SIG-M5 treated with dmso at 0.1 percent for 504 hours (cell line): ENCODE measurements around the gene C5AR1.
"Not testable (repeated sequence)": the region's sequence is repeated elsewhere in the genome, so short reads cannot be mapped to it uniquely, and the experiment has no call there.

Experiments
- DNase-seq: peaks from one replicate; lab custom pipeline; 2025; ENCODE audit not compliant: unreplicated experiment; lab: John Stamatoyannopoulos, UW

The C5AR1 gene

GRCh38 chr19:47330466-47330869 lies 20.8 kb downstream of the C5AR1 start:
- DNase-seq: peak; percentile 31

- no peak for DNase-seq
These were observed 21.8 kb downstream of the C5AR1 start for GRCh38 chr19:47331490-47331889.

GRCh38 chr19:47331931-47332547 lies 22.4 kb downstream of the C5AR1 start, which contains the start of gene C5AR2:
TSS of gene C5AR2 (plus strand) at chr19:47332175. CDS start at chr19:47340800, 8,625 bp downstream.
- DNase-seq: no peak

- peak; percentile 65 for DNase-seq
These were observed 27.4 kb downstream of the C5AR1 start for GRCh38 chr19:47336765-47337718.

- DNase-seq: no peak
These were observed 29.7 kb downstream of the C5AR1 start for GRCh38 chr19:47339196-47339880.

- no peak for DNase-seq
These were observed 31.0 kb downstream of the C5AR1 start for GRCh38 chr19:47340477-47341208.

- DNase-seq: no peak
These were observed 32.1 kb downstream of the C5AR1 start for GRCh38 chr19:47341734-47342133.

GRCh38 chr19:47343194-47343802 lies 33.6 kb downstream of the C5AR1 start:
- DNase-seq: no peak

- no peak for DNase-seq
These were observed 34.8 kb downstream of the C5AR1 start for GRCh38 chr19:47344425-47344824.

- DNase-seq: not testable (repeated sequence)
These were observed 36.4 kb downstream of the C5AR1 start for GRCh38 chr19:47346024-47346423.

GRCh38 chr19:47348819-47349795 lies 39.4 kb downstream of the C5AR1 start, which contains the start of gene DHX34:
TSS of gene DHX34 (plus strand) at chr19:47349315. CDS start at chr19:47353031, 3,716 bp downstream.
- DNase-seq: peak; percentile 97

GRCh38 chr19:47350630-47351029 lies 41.0 kb downstream of the C5AR1 start:
- DNase-seq: no peak

GRCh38 chr19:47351548-47351947 lies 41.9 kb downstream of the C5AR1 start:
- DNase-seq: peak; percentile 42

GRCh38 chr19:47352095-47352494 lies 42.4 kb downstream of the C5AR1 start:
- no peak for DNase-seq

- no peak for DNase-seq
These were observed 43.6 kb downstream of the C5AR1 start for GRCh38 chr19:47353307-47353712.

- DNase-seq: no peak
These were observed 47.2 kb downstream of the C5AR1 start for GRCh38 chr19:47356900-47357299.

GRCh38 chr19:47357788-47358680 lies 48.4 kb downstream of the C5AR1 start:
- peak; percentile 14 for DNase-seq

- no peak for DNase-seq
These were observed 49.3 kb downstream of the C5AR1 start for GRCh38 chr19:47358936-47359335.
